MM.1S (cell line): ENCODE data around the gene WDR90.

Experiments used
- DNase-seq: peaks from one replicate; pipeline ENCODE4 v3.0.0-alpha.2; 2015
- H2AFZ ChIP-seq: fragments of 300-600 bp; sonication (generic); 2 replicates; pipeline ENCODE4 v1.6.0; 2016; ENCODE audit warnings: antibody characterized with exemption, low read length
- H3F3A ChIP-seq: fragments of 300-600 bp; sonication (generic); 2 replicates; pipeline ENCODE4 v1.6.1; 2016; ENCODE audit warnings: mild to moderate bottlenecking, antibody characterized with exemption, low read length, moderate library complexity, mixed read lengths; ENCODE audit not compliant: insufficient read depth
- H3K27ac ChIP-seq: fragments of 300-600 bp; sonication (generic); 2 replicates; pipeline ENCODE4 v1.5.1; 2016; ENCODE audit warnings: mild to moderate bottlenecking, low read length
- H3K27me3 ChIP-seq: fragments of 300-600 bp; sonication (generic); replicated peaks from 2 replicates; pipeline ENCODE4 v1.6.0; 2016; ENCODE audit warnings: low read length; ENCODE audit not compliant: insufficient read depth
- H3K36me3 ChIP-seq: fragments of 300-600 bp; sonication (generic); replicated peaks from 2 replicates; pipeline ENCODE4 v1.6.1; 2016; ENCODE audit warnings: mild to moderate bottlenecking, low read length, mixed read lengths; ENCODE audit not compliant: insufficient read depth
- H3K4me1 ChIP-seq: fragments of 300-600 bp; sonication (generic); 2 replicates; pipeline ENCODE4 v1.6.1; 2016; ENCODE audit warnings: low read length, mixed read lengths
- H3K4me2 ChIP-seq: fragments of 300-600 bp; sonication (generic); 2 replicates; pipeline ENCODE4 v1.6.0; 2016; ENCODE audit warnings: low read depth, low read length
- H3K4me3 ChIP-seq: fragments of 300-600 bp; sonication (generic); 2 replicates; pipeline ENCODE4 v1.5.1; 2016; ENCODE audit warnings: low read length, mixed read lengths
- H3K79me2 ChIP-seq: fragments of 300-600 bp; sonication (generic); 2 replicates; pipeline ENCODE4 v1.6.1; 2016; ENCODE audit warnings: mixed run types, low read length, mixed read lengths
- H3K9ac ChIP-seq: fragments of 300-600 bp; sonication (generic); 2 replicates; pipeline ENCODE4 v1.6.1; 2016; ENCODE audit warnings: low read length, mixed read lengths
- H3K9me2 ChIP-seq: fragments of 300-600 bp; sonication (generic); replicated peaks from 2 replicates; pipeline ENCODE4 v1.6.1; 2016; ENCODE audit warnings: mild to moderate bottlenecking, low read length, mixed read lengths; ENCODE audit not compliant: insufficient read depth
- H3K9me3 ChIP-seq: fragments of 300-600 bp; sonication (generic); replicated peaks from 2 replicates; pipeline ENCODE4 v1.6.1; 2016; ENCODE audit warnings: mild to moderate bottlenecking, low read length, mixed read lengths; ENCODE audit not compliant: insufficient read depth
- H4K20me1 ChIP-seq: fragments of 300-600 bp; sonication (generic); 2 replicates; pipeline ENCODE4 v1.6.1; 2016; ENCODE audit warnings: mild to moderate bottlenecking, low read length, moderate library complexity, mixed read lengths; ENCODE audit not compliant: insufficient read depth
- EZH2 ChIP-seq: fragments of 300-600 bp; sonication (generic); optimal IDR thresholded peaks from 2 replicates; pipeline ENCODE3; 2017; ENCODE audit warnings: low read depth, mild to moderate bottlenecking, antibody characterized with exemption, low read length, mixed read lengths
- EZH2phosphoT487 ChIP-seq: fragments of 300-600 bp; sonication (generic); IDR thresholded peaks from 2 replicates; pipeline ENCODE4 v1.6.1; 2018; ENCODE audit warnings: antibody characterized with exemption, low read length
- TF ChIP-seq, protein P1 (sequence below): fragments of 300-600 bp; sonication (generic); IDR thresholded peaks from 2 replicates; pipeline ENCODE4 v1.5.1; 2016; ENCODE audit warnings: antibody characterized with exemption, low read length, mixed read lengths

Gene WDR90

DNA sequence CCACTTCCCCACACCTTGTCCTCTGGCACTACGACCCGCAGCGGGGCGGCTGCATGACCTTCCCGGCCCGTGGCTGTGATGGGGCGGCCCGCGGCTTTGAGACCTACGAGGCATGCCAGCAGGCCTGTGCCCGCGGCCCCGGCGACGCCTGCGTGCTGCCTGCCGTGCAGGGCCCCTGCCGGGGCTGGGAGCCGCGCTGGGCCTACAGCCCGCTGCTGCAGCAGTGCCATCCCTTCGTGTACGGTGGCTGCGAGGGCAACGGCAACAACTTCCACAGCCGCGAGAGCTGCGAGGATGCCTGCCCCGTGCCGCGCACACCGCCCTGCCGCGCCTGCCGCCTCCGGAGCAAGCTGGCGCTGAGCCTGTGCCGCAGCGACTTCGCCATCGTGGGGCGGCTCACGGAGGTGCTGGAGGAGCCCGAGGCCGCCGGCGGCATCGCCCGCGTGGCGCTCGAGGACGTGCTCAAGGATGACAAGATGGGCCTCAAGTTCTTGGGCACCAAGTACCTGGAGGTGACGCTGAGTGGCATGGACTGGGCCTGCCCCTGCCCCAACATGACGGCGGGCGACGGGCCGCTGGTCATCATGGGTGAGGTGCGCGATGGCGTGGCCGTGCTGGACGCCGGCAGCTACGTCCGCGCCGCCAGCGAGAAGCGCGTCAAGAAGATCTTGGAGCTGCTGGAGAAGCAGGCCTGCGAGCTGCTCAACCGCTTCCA lies 15.7 kb upstream of the WDR90 start:
- peaks cover 3% of the 10 kb centered on the region; the same call in 1 of the 2 replicates for H3F3A ChIP-seq
- H3K9ac ChIP-seq, result no peak overlapping the region
- no peaks in the 10 kb centered on the region for H3K36me3 ChIP-seq
- no peak for DNase-seq
- no peaks in the 10 kb centered on the region for H3K9me2 ChIP-seq
- H4K20me1 ChIP-seq, result no peaks in the 10 kb centered on the region
- H3K9me3 ChIP-seq, result no peaks in the 10 kb centered on the region
- H2AFZ ChIP-seq, result no peak overlapping the region
- peaks cover 16% of the 10 kb centered on the region for H3K79me2 ChIP-seq
- TF ChIP-seq EZH2phosphoT487 (no peak), EZH2 (no peak)
- TF ChIP-seq, protein P1, sequence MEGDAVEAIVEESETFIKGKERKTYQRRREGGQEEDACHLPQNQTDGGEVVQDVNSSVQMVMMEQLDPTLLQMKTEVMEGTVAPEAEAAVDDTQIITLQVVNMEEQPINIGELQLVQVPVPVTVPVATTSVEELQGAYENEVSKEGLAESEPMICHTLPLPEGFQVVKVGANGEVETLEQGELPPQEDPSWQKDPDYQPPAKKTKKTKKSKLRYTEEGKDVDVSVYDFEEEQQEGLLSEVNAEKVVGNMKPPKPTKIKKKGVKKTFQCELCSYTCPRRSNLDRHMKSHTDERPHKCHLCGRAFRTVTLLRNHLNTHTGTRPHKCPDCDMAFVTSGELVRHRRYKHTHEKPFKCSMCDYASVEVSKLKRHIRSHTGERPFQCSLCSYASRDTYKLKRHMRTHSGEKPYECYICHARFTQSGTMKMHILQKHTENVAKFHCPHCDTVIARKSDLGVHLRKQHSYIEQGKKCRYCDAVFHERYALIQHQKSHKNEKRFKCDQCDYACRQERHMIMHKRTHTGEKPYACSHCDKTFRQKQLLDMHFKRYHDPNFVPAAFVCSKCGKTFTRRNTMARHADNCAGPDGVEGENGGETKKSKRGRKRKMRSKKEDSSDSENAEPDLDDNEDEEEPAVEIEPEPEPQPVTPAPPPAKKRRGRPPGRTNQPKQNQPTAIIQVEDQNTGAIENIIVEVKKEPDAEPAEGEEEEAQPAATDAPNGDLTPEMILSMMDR, result no peak
- H3K4me2 ChIP-seq, result no peak overlapping the region
- H3K4me1 ChIP-seq, result 0 out of 2 replicates have a peak, but pooled peaks cover 3% of the 10 kb centered on the region
- no peaks in the 10 kb centered on the region for H3K27me3 ChIP-seq
- no peak overlapping the region for H3K27ac ChIP-seq
- no peak overlapping the region for H3K4me3 ChIP-seq

DNA sequence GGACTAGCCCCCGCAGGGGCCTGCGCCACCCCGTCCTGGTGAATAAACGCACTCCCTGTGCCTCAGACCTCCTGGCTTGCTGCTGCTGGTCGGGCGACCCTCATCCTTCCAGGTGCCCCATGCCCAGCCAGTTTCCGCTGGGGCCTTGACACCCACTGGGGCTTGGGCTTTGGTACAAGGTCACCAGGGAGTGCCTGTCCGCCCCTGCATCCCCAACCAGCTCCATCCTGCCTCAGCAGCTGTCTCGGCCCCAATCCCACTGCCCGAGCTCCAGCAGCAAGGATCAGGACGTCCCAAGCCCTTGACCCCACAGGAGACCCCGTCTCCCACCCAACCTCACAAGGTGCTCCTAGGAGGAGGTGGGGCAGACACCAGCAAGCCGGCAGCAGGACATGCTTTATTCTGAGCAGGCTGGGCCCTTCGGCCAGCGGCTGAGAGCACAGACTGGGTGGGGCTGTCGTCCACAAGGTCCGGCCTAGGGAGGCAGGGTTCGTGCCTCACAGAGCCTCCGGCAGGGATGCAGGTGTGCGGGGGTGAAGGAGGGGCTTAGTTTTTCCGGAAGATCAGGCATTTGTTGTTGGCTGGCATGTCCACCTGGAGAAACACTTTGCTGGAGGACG lies 15.0 kb upstream of the WDR90 start:
- H3K27me3 ChIP-seq, result no peaks in the 10 kb centered on the region
- H2AFZ ChIP-seq, result no peak overlapping the region
- no peaks in the 10 kb centered on the region for H3K36me3 ChIP-seq
- H4K20me1 ChIP-seq, result no peaks in the 10 kb centered on the region
- no peak overlapping the region for H3K4me3 ChIP-seq
- H3K9ac ChIP-seq, result no peak overlapping the region
- peaks cover 3% of the 10 kb centered on the region; the same call in 1 of the 2 replicates for H3F3A ChIP-seq
- no peak overlapping the region for H3K4me2 ChIP-seq
- H3K9me3 ChIP-seq, result no peaks in the 10 kb centered on the region
- H3K79me2 ChIP-seq, result peaks cover 16% of the 10 kb centered on the region
- TF ChIP-seq EZH2phosphoT487, result no peak
- TF ChIP-seq, protein P1, result no peak
- TF ChIP-seq EZH2, result no peak
- no peaks in the 10 kb centered on the region for H3K9me2 ChIP-seq
- H3K27ac ChIP-seq, result no peak overlapping the region
- no peak for DNase-seq
- 0 out of 2 replicates have a peak, but pooled peaks cover 6% of the 10 kb centered on the region for H3K4me1 ChIP-seq

DNA sequence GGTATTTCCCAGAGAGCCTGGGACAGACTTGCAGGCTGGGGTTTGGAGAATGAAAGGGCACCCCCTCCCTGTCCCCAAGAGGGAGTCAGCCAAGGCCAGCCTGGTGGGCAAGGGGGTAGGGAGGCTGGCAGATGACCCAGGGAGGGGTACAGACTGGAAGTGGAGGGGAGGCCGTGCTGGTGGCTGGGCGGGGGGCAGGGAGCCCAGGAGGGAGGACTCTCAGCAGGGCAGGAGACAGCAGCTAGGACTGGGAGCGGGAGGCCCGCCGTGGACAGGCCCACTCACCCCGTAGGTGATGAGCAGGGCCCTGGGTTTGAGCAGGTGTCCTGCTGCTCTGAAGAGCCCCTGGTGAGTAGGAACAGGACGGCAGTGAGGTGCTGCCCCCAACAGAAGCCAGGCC lies 14.2 kb upstream of the WDR90 start:
- no peak for TF ChIP-seq EZH2
- TF ChIP-seq, protein P1, result no peak
- TF ChIP-seq EZH2phosphoT487, result no peak
- Histone ChIP-seq H3K4me2 (peak overlapping the region; percentile 99; the same call in 1 of the 2 replicates), H3K27ac (no peak overlapping the region), H3F3A (peaks cover 6% of the 10 kb centered on the region), H3K4me1 (0 out of 2 replicates have a peak, but pooled peaks cover 11% of the 10 kb centered on the region), H3K9me3 (no peaks in the 10 kb centered on the region), H3K9ac (peak overlapping the region; percentile 85; the same call in 1 of the 2 replicates), H3K4me3 (peak overlapping the region; percentile 95), H3K9me2 (no peaks in the 10 kb centered on the region), H3K27me3 (no peaks in the 10 kb centered on the region), H4K20me1 (no peaks in the 10 kb centered on the region), H3K79me2 (peaks cover 16% of the 10 kb centered on the region), H2AFZ (no peak overlapping the region), H3K36me3 (no peaks in the 10 kb centered on the region)
- DNase-seq, result no peak
